HG03095 (cell line): ENCODE data around the gene TLR7.

Source experiments
- ATAC-seq: cut with Tn5 transposase; IDR thresholded peaks from one replicate; pipeline ENCODE4 v1.9.1; 2021; ENCODE audit warnings: moderate library complexity; ENCODE audit not compliant: unreplicated experiment

Gene TLR7

GRCh38 chrX:12866451-12867377, at the start of gene TLR7:
TSS of gene TLR7 (plus strand) at chrX:12867072. CDS start at chrX:12867579, 507 bp downstream.
- no peak for ATAC-seq

DNA sequence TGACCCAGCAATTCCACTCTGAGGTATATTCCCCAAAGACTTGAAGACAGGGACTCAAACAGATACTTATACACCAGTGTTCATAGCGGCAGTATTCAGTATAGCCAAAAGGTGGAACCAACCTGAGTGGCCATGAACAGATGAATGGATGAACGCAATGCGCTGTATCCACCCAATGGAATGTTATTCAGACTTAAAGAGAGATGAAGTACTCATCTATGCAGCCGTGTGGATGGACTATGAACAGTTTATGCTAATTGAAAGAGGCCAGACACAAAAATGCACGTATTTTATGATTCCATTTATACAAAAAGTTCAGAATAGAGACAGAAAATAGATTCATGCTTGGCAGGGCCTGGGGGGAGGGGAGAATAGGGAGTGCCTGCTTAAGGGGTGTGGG, 49.3 kb upstream of the TLR7 start:
- ATAC-seq = no peak

DNA sequence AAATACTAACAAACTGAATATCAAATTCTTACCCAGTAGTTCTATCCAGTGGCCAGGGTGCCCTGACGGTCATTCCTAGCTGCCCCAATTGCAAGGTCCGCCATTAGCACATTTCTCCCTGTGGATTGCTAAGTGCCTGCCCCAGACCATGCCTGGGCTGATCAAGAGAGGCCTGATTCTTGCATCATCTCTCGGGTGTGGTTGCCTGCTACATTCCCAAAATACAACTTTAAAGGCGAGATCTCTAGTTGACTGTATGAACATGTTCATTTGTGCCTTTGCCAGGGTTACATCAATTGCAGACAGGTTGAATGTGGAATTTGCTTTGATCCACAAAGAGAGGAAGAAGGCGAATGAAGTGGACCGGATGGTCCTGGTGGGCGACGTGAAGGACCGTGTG, 47.6 kb upstream of the TLR7 start:
- no peak for ATAC-seq

- no peak for ATAC-seq
Observed at GRCh38 chrX:12820737-12821136, 46.1 kb upstream of the TLR7 start.

DNA sequence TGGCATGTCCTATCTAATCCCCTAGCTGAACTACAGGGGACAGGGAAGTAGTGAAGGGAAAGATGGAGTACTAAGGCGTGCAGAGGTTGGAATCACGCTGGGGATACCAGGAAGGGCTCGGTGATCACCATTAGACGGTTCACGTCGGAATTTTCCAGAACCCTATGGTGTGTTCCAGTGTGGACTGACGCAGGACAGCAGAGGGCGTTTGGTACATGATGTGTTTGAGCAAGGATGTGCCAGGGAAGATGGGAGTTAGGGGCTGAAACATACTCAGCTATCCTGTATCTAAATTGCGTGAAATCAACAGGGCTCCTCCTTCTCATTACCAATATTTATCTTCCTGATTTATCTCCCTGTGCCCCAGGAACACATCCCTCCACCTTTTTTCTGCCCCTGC, 41.9 kb upstream of the TLR7 start:
- ATAC-seq = no peak

- ATAC-seq = no peak
Observed at GRCh38 chrX:12825801-12826200, 41.1 kb upstream of the TLR7 start.

- no peak for ATAC-seq
Observed at GRCh38 chrX:12843061-12843667, 23.7 kb upstream of the TLR7 start.

- ATAC-seq = peak; percentile 94
Observed at GRCh38 chrX:12843668-12844279, 23.1 kb upstream of the TLR7 start.

DNA sequence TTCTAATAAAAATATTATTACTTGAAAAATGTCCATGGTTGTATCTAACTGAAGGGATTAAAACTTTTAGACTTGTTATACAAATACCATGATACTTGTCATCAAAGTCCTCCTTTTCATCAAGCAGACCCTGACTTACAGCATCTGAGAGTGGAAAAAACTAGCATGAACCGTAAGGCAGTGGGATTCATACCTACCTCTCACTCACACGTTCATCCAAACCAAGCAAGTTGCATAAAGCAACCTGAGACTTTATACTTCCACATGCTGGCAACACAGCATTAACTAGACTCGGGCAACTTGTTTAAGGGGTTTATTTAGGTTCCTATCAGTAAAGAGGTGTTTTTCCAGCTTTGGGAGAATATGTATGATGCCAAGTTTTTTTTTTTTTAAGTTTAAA, 22.6 kb upstream of the TLR7 start:
- ATAC-seq = peak; percentile 27

- no peak for ATAC-seq
Observed at GRCh38 chrX:12865359-12865758, 1.5 kb upstream of the TLR7 start.

DNA sequence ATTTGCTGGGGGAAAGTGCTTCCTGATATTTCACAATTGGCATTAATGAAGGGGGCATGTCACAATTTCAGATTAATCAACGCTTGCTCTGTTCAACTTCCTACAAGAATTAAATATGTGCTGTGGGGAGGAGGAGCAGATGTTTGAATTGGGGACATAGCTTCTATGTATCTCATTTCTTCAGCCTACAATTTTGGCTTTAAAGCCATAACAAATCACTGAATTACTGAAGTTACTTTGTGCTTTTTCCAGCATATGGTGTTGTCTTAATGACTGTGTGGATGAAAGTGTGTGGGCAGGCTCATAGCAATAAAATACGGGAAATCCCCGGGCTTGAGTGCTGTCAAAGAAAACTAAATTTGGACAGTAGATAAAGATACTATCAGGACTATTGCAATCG, 813 bp downstream of the TLR7 start:
- peak; percentile 41 for ATAC-seq

DNA sequence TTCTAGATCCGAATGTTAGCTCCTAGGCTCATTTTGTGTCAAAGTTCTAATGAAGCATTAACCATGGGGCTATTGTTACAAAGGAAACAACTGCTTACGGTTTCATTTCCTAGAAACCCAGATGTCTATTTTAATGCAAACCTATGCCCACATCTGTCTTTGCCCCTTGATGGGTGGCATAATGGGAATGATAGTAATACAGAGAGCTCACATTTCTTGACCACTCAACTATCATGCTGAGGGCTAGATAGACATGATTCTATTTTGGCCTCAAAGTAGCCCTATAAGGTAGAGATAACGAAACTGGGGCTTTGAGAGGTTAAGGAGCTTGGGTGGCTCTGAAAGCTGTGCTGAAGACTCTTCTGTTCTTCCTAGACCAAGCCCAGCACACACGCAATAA, 1.9 kb downstream of the TLR7 start:
- peak; percentile 43 for ATAC-seq

DNA sequence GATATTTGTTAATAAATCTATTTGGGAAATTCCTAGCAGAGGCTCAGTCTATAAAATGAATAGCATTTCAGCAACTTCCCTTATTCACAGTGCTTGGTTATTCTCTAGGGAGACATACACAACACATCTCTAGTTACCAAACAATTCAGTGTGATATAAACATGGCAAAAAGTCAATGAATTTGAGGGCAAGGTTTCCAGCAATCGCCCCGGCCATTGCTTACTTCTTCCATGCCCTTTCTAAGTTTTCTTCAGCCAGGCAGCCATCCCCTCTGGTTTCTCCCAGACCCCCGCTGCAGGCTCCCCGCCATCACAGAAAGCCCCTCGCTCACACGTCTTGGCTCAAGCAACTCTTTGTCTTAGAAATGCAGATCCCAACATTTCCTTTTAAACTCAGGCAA, 4.4 kb downstream of the TLR7 start:
- ATAC-seq = no peak

DNA sequence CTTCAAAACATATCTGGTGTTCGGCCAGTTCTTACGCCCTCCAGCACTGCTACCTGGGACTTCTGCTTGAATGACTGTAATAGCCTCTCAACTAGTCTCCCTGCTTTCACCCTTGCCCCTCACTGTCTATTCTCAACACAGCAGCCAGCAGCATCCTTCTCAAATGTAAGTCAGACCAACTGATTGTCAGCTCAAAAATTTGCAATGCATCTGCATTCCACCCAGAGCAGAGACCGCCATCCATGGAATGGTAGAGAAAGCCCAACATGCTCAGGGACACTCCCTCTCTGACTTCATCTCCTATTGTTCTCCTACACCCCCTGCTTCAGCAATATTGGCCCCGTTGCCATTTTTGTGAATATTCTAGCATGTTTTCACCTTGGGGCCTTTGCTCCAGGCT, 5.9 kb downstream of the TLR7 start:
- no peak for ATAC-seq

DNA sequence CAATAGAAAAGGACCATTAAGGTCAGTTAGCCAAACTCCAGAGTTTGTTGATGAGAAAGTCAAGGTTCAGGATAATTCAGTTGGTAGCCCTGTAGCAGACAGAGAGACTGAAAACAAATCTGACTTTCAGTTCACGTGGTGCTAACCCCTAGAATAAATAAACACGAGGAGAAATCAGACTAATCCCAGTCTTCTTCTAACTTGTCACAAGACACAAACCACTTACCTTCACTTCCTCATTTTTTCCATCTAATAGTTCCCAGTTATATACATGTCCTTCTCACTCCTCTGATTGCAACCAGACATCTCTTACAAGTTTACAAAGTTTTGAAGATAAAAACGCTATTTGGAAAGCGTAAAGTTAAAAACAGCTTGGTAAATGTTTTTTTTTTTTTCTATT, 7.7 kb downstream of the TLR7 start:
- ATAC-seq = no peak

DNA sequence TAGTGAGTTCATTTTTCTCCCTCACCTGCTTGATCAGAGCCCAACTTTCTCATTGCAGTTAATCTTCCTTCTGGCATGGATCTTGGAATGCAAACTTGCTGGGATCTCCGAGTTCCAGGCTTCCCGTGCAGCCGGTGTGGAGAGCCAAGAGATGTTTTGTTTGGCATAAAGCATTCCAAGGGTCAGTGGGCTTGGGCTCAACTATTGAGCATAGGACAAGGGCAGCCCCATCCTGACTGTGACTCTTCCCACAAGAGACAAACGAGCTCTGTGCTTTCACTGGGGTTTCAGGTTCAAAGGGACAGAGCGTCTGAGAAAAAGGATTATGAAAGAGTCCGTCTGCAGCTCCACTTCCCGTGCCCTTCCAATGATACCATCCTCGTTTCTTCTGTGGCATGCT, 10.5 kb downstream of the TLR7 start:
- ATAC-seq = no peak

- ATAC-seq = no peak
Observed at GRCh38 chrX:12878536-12878935, 11.7 kb downstream of the TLR7 start.

- no peak for ATAC-seq
Observed at GRCh38 chrX:12881914-12882313, 15.0 kb downstream of the TLR7 start.

DNA sequence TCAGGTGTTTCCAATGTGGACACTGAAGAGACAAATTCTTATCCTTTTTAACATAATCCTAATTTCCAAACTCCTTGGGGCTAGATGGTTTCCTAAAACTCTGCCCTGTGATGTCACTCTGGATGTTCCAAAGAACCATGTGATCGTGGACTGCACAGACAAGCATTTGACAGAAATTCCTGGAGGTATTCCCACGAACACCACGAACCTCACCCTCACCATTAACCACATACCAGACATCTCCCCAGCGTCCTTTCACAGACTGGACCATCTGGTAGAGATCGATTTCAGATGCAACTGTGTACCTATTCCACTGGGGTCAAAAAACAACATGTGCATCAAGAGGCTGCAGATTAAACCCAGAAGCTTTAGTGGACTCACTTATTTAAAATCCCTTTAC, 18.6 kb downstream of the TLR7 start:
- ATAC-seq = no peak

DNA sequence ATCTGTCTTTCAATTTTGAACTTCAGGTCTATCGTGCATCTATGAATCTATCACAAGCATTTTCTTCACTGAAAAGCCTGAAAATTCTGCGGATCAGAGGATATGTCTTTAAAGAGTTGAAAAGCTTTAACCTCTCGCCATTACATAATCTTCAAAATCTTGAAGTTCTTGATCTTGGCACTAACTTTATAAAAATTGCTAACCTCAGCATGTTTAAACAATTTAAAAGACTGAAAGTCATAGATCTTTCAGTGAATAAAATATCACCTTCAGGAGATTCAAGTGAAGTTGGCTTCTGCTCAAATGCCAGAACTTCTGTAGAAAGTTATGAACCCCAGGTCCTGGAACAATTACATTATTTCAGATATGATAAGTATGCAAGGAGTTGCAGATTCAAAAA, 19.7 kb downstream of the TLR7 start:
- ATAC-seq = no peak

GRCh38 chrX:12887141-12887540, 20.3 kb downstream of the TLR7 start:
- no peak for ATAC-seq

GRCh38 chrX:12887767-12888166, 20.9 kb downstream of the TLR7 start:
- ATAC-seq = no peak
